ENCODE measurements around the gene KRTAP24-1.

DNA sequence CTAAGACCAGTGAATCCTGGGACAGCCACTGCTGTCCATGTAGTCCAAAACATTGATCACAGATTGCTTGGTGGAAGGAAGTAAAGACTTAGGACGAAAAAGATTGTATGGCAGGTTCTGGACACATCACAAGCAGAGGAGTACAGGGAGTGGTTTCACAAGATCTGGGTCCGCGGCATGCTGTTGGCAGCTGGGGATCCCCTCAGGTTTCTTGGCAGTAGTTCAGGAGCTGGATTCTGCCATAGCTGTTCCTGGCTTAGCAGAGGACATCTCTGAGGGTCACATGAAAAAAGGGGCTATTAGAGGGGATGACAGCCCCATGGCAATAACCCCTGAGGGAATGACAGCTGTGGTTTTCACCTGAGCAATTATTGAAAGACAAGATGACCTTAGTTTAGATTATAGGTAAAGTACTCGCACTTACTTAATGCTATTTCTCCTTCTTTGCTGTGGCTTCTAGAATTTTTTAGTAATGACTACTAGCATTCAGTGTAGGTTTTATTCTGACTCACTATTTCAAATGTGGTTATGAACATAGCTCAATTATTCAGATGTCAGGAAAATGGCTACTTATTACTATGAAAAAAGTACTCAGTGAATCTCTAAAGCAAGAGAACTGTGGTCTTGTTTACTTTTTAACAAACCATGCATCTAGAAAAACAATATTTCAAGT lies 46.6 kb upstream of the KRTAP24-1 start:
- TF ChIP-seq EZH2 (IDR thresholded peaks at IDR 0.05), result no peak
- TF ChIP-seq, protein P1, sequence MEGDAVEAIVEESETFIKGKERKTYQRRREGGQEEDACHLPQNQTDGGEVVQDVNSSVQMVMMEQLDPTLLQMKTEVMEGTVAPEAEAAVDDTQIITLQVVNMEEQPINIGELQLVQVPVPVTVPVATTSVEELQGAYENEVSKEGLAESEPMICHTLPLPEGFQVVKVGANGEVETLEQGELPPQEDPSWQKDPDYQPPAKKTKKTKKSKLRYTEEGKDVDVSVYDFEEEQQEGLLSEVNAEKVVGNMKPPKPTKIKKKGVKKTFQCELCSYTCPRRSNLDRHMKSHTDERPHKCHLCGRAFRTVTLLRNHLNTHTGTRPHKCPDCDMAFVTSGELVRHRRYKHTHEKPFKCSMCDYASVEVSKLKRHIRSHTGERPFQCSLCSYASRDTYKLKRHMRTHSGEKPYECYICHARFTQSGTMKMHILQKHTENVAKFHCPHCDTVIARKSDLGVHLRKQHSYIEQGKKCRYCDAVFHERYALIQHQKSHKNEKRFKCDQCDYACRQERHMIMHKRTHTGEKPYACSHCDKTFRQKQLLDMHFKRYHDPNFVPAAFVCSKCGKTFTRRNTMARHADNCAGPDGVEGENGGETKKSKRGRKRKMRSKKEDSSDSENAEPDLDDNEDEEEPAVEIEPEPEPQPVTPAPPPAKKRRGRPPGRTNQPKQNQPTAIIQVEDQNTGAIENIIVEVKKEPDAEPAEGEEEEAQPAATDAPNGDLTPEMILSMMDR (IDR thresholded peaks at IDR 0.05), result no peak

All from neural progenitor cell (in vitro differentiated cells).